ENCODE results near the gene PRKG1.

The PRKG1 gene

GRCh38 chr10:51214207-51215196 is 140.2 kb downstream of the PRKG1 start:
- no peak for TF ChIP-seq TAF1 (IDR thresholded peaks at IDR 0.05; ENCODE audit: borderline replicate concordance, low read depth, low read length)
- TF ChIP-seq POLR2A (IDR thresholded peaks at IDR 0.05; ENCODE audit: low read depth, low read length) = no peak
- no peak for TF ChIP-seq POLR2AphosphoS5 (IDR thresholded peaks at IDR 0.05; ENCODE audit: low read depth, low read length)
- FAIRE-seq = no peak
- no peak for DNase-seq (ENCODE audit: insufficient read length)

- TF ChIP-seq POLR2A (IDR thresholded peaks at IDR 0.05; ENCODE audit: low read depth, low read length) (no peak), TAF1 (IDR thresholded peaks at IDR 0.05; ENCODE audit: borderline replicate concordance, low read depth, low read length) (no peak), POLR2AphosphoS5 (IDR thresholded peaks at IDR 0.05; ENCODE audit: low read depth, low read length) (no peak)
- no peak for DNase-seq (ENCODE audit: insufficient read length)
- no peak for FAIRE-seq
These were observed 141.9 kb downstream of the PRKG1 start for GRCh38 chr10:51215951-51216834.

- no peak for FAIRE-seq
These were observed 143.2 kb downstream of the PRKG1 start for GRCh38 chr10:51217505-51217904.

GRCh38 chr10:51224671-51225161 is 150.4 kb downstream of the PRKG1 start:
- DNase-seq (ENCODE audit: insufficient read length) (no peak), FAIRE-seq (no peak)
- TF ChIP-seq POLR2A (IDR thresholded peaks at IDR 0.05; ENCODE audit: low read depth, low read length) = no peak
- no peak for TF ChIP-seq POLR2AphosphoS5 (IDR thresholded peaks at IDR 0.05; ENCODE audit: low read depth, low read length)
- no peak for TF ChIP-seq TAF1 (IDR thresholded peaks at IDR 0.05; ENCODE audit: borderline replicate concordance, low read depth, low read length)

More at GRCh38 chr10:51217505-51217904, 143.2 kb downstream of the PRKG1 start:
- TF ChIP-seq POLR2A (IDR thresholded peaks at IDR 0.05; ENCODE audit: low read depth, low read length) (no peak), POLR2AphosphoS5 (IDR thresholded peaks at IDR 0.05; ENCODE audit: low read depth, low read length) (no peak), TAF1 (IDR thresholded peaks at IDR 0.05; ENCODE audit: borderline replicate concordance, low read depth, low read length) (no peak)
- DNase-seq (ENCODE audit: insufficient read length) = no peak

- TF ChIP-seq POLR2A (IDR thresholded peaks at IDR 0.05; ENCODE audit: low read depth, low read length) = no peak
- no peak for TF ChIP-seq TAF1 (IDR thresholded peaks at IDR 0.05; ENCODE audit: borderline replicate concordance, low read depth, low read length)
- TF ChIP-seq POLR2AphosphoS5 (IDR thresholded peaks at IDR 0.05; ENCODE audit: low read depth, low read length) = no peak
- DNase-seq (ENCODE audit: insufficient read length) (no peak), FAIRE-seq (no peak)
These were observed 153.8 kb downstream of the PRKG1 start for GRCh38 chr10:51227897-51228713.

GRCh38 chr10:51228714-51229100 is 154.4 kb downstream of the PRKG1 start:
- DNase-seq (ENCODE audit: insufficient read length) = no peak
- no peak for FAIRE-seq
- no peak for TF ChIP-seq POLR2A (IDR thresholded peaks at IDR 0.05; ENCODE audit: low read depth, low read length)
- TF ChIP-seq TAF1 (IDR thresholded peaks at IDR 0.05; ENCODE audit: borderline replicate concordance, low read depth, low read length) = no peak
- TF ChIP-seq POLR2AphosphoS5 (IDR thresholded peaks at IDR 0.05; ENCODE audit: low read depth, low read length) = no peak

GRCh38 chr10:51230887-51231585 is 156.7 kb downstream of the PRKG1 start:
- TF ChIP-seq POLR2AphosphoS5 (IDR thresholded peaks at IDR 0.05; ENCODE audit: low read depth, low read length) (no peak), TAF1 (IDR thresholded peaks at IDR 0.05; ENCODE audit: borderline replicate concordance, low read depth, low read length) (no peak), POLR2A (IDR thresholded peaks at IDR 0.05; ENCODE audit: low read depth, low read length) (no peak)
- no peak for FAIRE-seq
- no peak for DNase-seq (ENCODE audit: insufficient read length)

- FAIRE-seq = no peak
- no peak for DNase-seq (ENCODE audit: insufficient read length)
- TF ChIP-seq POLR2AphosphoS5 (IDR thresholded peaks at IDR 0.05; ENCODE audit: low read depth, low read length) = no peak
- no peak for TF ChIP-seq TAF1 (IDR thresholded peaks at IDR 0.05; ENCODE audit: borderline replicate concordance, low read depth, low read length)
- no peak for TF ChIP-seq POLR2A (IDR thresholded peaks at IDR 0.05; ENCODE audit: low read depth, low read length)
These were observed 157.5 kb downstream of the PRKG1 start for GRCh38 chr10:51231754-51232153.

- DNase-seq (ENCODE audit: insufficient read length) (no peak), FAIRE-seq (no peak)
- TF ChIP-seq TAF1 (IDR thresholded peaks at IDR 0.05; ENCODE audit: borderline replicate concordance, low read depth, low read length) (no peak), POLR2AphosphoS5 (IDR thresholded peaks at IDR 0.05; ENCODE audit: low read depth, low read length) (no peak), POLR2A (IDR thresholded peaks at IDR 0.05; ENCODE audit: low read depth, low read length) (no peak)
These were observed 159.2 kb downstream of the PRKG1 start for GRCh38 chr10:51233337-51234100.
